HG03175 (cell line): ENCODE data around the gene FNDC11.

Experiments
- ATAC-seq: cut with Tn5 transposase; IDR thresholded peaks from one replicate; pipeline ENCODE4 v1.9.1; 2021; ENCODE audit warnings: mild to moderate bottlenecking, moderate library complexity; ENCODE audit not compliant: unreplicated experiment

The FNDC11 gene

GRCh38 chr20:63577317-63577894, 23.4 kb downstream of the FNDC11 start:
- ATAC-seq, result no peak

GRCh38 chr20:63578224-63579016, 24.5 kb downstream of the FNDC11 start:
- no peak for ATAC-seq

GRCh38 chr20:63579017-63579694, 25.2 kb downstream of the FNDC11 start:
- no peak for ATAC-seq

- ATAC-seq, result no peak
Observed at GRCh38 chr20:63580796-63581461, 27.0 kb downstream of the FNDC11 start.

- no peak for ATAC-seq
Observed at GRCh38 chr20:63582382-63583063, 28.6 kb downstream of the FNDC11 start.

GRCh38 chr20:63585616-63586565, 31.9 kb downstream of the FNDC11 start:
- ATAC-seq, result no peak

GRCh38 chr20:63586797-63587196, 32.8 kb downstream of the FNDC11 start:
- ATAC-seq, result no peak

GRCh38 chr20:63587256-63587655, 33.3 kb downstream of the FNDC11 start:
- no peak for ATAC-seq

- no peak for ATAC-seq
Observed at GRCh38 chr20:63587776-63588591, 34.0 kb downstream of the FNDC11 start.

- ATAC-seq, result no peak
Observed at GRCh38 chr20:63588641-63589041, 34.7 kb downstream of the FNDC11 start.

GRCh38 chr20:63589261-63590217, 35.6 kb downstream of the FNDC11 start:
- ATAC-seq, result no peak

- no peak for ATAC-seq
Observed at GRCh38 chr20:63590218-63591146, 36.5 kb downstream of the FNDC11 start.

- no peak for ATAC-seq
Observed at GRCh38 chr20:63591147-63591533, 37.2 kb downstream of the FNDC11 start.

GRCh38 chr20:63591786-63592355, 37.9 kb downstream of the FNDC11 start:
- no peak for ATAC-seq

- no peak for ATAC-seq
Observed at GRCh38 chr20:63592661-63593060, 38.7 kb downstream of the FNDC11 start.

- ATAC-seq, result no peak
Observed at GRCh38 chr20:63594043-63594561, 40.1 kb downstream of the FNDC11 start.
